Right atrium auricular region (tissue), 2 donors: ENCODE results near the gene LBHD2. TPM values are rescaled to one million over a fixed set of nuclear protein-coding genes. Genes with fewer than 3 reads are reported as not detected.

ENCODE experiments used
- DNase-seq: peaks from one replicate; pipeline ENCODE4 v3.0.0-alpha.2; 2019; ENCODE audit warnings: low spot score
- H3K27ac ChIP-seq, 2 donors: fragments of 200-600 bp; sonication (generic); 1 replicate in 1 of 2; 2 replicates in 1 of 2; pipeline ENCODE4 v1.5.1; 2016 to 2019
- H3K27me3 ChIP-seq, 2 donors: fragments of 200-600 bp; sonication (generic); one replicate each; pipeline versions ENCODE4 v1.5.1 to v1.6.0; 2017 to 2019
- H3K36me3 ChIP-seq: fragments of 200-600 bp; sonication (generic); one replicate; pipeline ENCODE4 v1.5.1; 2016
- H3K4me1 ChIP-seq, 2 donors: fragments of 200-600 bp; sonication (generic); one replicate each; pipeline versions ENCODE4 v1.5.1 to v1.6.0; 2017 to 2019
- H3K4me3 ChIP-seq, 2 donors: fragments of 200-600 bp; sonication (generic); 1 replicate in 1 of 2; 2 replicates in 1 of 2; pipeline ENCODE4 v1.5.1; 2017 to 2019; ENCODE audit warnings: mild to moderate bottlenecking in 1 of 2, moderate library complexity in 1 of 2
- H3K9me3 ChIP-seq, 2 donors: fragments of 200-600 bp; sonication (generic); one replicate each; pipeline ENCODE4 v1.5.1; 2019
- total RNA-seq, 2 donors: library from RNA; depleted of rRNA; stranded (reverse); fragments of >200 nt; gene quantifications; one replicate each; pipeline ENCODE4 v1.1.0, GENCODE V29; 2016
- TF ChIP-seq, protein P1 (sequence below), 2 donors: fragments of 200-600 bp; sonication (generic); IDR thresholded peaks; one replicate each; pipeline ENCODE4 v1.5.1; 2019; ENCODE audit warnings: antibody characterized with exemption in 2 of 2

The LBHD2 gene
- total RNA-seq, 2 donors from 2014 or later, result not detected

GRCh38 chr14:103126088-103126872 is 42.3 kb downstream of the LBHD2 start:
- peak overlapping the region; percentile 10 to 35 for H3K4me3 ChIP-seq
- no peaks in the 10 kb centered on the region for H3K9me3 ChIP-seq
- TF ChIP-seq, protein P1, sequence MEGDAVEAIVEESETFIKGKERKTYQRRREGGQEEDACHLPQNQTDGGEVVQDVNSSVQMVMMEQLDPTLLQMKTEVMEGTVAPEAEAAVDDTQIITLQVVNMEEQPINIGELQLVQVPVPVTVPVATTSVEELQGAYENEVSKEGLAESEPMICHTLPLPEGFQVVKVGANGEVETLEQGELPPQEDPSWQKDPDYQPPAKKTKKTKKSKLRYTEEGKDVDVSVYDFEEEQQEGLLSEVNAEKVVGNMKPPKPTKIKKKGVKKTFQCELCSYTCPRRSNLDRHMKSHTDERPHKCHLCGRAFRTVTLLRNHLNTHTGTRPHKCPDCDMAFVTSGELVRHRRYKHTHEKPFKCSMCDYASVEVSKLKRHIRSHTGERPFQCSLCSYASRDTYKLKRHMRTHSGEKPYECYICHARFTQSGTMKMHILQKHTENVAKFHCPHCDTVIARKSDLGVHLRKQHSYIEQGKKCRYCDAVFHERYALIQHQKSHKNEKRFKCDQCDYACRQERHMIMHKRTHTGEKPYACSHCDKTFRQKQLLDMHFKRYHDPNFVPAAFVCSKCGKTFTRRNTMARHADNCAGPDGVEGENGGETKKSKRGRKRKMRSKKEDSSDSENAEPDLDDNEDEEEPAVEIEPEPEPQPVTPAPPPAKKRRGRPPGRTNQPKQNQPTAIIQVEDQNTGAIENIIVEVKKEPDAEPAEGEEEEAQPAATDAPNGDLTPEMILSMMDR (IDR thresholded peaks at IDR 0.05), result no peak
- no peak overlapping the region for H3K27ac ChIP-seq
- H3K4me1 ChIP-seq, result peaks cover 0 to 93% of the 10 kb centered on the region in 2 donors
- no peak for DNase-seq
- peaks cover 7% of the 10 kb centered on the region for H3K36me3 ChIP-seq
- no peaks in the 10 kb centered on the region for H3K27me3 ChIP-seq

DNA sequence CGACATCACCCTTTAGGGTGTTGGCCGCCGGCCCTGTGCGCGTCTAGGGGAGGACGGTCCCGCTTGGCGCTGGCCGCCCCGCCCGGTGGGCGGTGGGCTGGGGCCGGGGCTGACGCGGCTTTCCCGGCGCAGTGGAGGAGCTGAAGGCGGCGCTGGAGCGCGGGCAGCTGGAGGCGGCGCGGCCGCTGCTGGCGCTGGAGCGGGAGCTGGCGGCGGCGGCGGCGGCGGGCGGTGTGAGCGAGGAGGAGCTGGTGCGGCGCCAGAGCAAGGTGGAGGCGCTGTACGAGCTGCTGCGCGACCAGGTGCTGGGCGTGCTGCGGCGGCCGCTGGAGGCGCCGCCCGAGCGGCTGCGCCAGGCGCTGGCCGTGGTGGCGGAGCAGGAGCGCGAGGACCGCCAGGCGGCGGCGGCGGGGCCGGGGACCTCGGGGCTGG is 42.9 kb downstream of the LBHD2 start:
- TF ChIP-seq, protein P1 (IDR thresholded peaks at IDR 0.05), result peak in 1 of 2 donors; percentile 18
- no peaks in the 10 kb centered on the region for H3K9me3 ChIP-seq
- no peaks in the 10 kb centered on the region for H3K27me3 ChIP-seq
- peaks cover 0 to 87% of the 10 kb centered on the region in 2 donors for H3K4me1 ChIP-seq
- peaks cover 7% of the 10 kb centered on the region for H3K36me3 ChIP-seq
- no peak for DNase-seq
- H3K4me3 ChIP-seq, result peak overlapping the region; percentile 10 to 35
- no peak overlapping the region for H3K27ac ChIP-seq

DNA sequence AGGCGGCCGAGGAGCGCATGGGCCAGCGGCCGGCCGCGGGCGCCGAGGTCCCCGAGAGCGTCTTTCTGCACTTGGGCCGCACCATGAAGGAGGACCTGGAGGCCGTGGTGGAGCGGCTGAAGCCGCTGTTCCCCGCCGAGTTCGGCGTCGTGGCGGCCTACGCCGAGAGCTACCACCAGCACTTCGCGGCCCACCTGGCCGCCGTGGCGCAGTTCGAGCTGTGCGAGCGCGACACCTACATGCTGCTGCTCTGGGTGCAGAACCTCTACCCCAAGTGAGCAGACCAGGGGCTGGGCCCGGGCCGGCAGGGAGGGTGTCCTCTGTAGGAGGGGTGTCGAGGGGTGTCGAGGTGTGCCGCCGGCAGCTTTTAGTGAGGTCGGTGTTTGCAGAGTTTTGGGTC is 43.3 kb downstream of the LBHD2 start:
- Histone ChIP-seq H3K27me3 (no peaks in the 10 kb centered on the region), H3K4me1 (peaks cover 0 to 82% of the 10 kb centered on the region in 2 donors), H3K36me3 (peaks cover 7% of the 10 kb centered on the region), H3K9me3 (no peaks in the 10 kb centered on the region), H3K27ac (no peak overlapping the region), H3K4me3 (peak overlapping the region in 1 of 2 donors; percentile 22)
- DNase-seq, result no peak
- TF ChIP-seq, protein P1 (IDR thresholded peaks at IDR 0.05), result no peak

DNA sequence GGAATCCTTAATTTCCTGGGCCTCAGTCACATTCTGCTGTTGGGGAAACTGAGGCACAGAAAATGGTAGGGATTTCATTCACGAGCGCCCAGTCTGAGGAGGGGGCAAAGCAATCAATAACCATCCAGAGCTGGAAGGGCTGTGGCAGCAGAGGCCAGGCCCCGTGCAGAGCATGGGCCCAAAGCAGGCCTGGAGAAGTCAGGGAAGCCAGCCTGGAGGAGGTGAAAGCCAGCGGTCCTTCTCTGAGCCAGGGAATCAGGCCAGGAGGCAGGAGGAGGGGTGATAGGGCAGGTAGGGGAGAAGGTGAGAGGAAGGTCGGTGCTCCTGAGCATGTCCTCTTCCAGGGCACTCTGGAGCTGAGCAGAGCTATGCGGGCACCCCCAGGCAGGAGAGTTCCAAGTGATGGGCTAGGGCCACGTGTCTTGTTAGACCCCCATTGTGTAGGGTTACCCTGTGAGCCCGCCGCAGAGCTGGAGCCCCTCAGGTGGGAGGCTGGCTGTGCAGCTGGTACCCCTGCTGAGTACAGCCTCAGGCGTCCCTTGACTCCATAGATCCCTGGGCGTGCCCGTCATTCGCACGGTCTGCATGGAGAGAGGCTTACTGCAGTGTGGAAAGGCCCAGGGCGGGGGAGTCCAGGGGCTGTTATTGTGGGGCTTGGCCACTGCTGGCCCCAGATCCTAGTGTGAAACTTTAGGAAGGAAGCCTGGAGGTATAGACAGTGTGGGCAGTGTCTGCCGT is 44.0 kb downstream of the LBHD2 start:
- Histone ChIP-seq H3K9me3 (no peaks in the 10 kb centered on the region), H3K27ac (no peak overlapping the region), H3K27me3 (no peaks in the 10 kb centered on the region), H3K36me3 (peaks cover 11% of the 10 kb centered on the region), H3K4me3 (no peak overlapping the region), H3K4me1 (peaks cover 0 to 75% of the 10 kb centered on the region in 2 donors)
- no peak for DNase-seq
- TF ChIP-seq, protein P1 (IDR thresholded peaks at IDR 0.05), result no peak

GRCh38 chr14:103128631-103129300 is 44.8 kb downstream of the LBHD2 start:
- no peak overlapping the region for H3K4me3 ChIP-seq
- peaks cover 0 to 69% of the 10 kb centered on the region in 2 donors for H3K4me1 ChIP-seq
- no peaks in the 10 kb centered on the region for H3K9me3 ChIP-seq
- no peak overlapping the region for H3K27ac ChIP-seq
- TF ChIP-seq, protein P1 (IDR thresholded peaks at IDR 0.05), result no peak
- peaks cover 19% of the 10 kb centered on the region for H3K36me3 ChIP-seq
- H3K27me3 ChIP-seq, result no peaks in the 10 kb centered on the region
- no peak for DNase-seq
